8988T (cell line): ENCODE data around the gene CYP27C1.

Experiments used
- DNase-seq: peaks from one replicate; pipeline ENCODE4 v3.0.0; 2011

Gene CYP27C1

GRCh38 chr2:127191331-127192219, 28.5 kb downstream of the CYP27C1 start:
- no peak for DNase-seq

DNA sequence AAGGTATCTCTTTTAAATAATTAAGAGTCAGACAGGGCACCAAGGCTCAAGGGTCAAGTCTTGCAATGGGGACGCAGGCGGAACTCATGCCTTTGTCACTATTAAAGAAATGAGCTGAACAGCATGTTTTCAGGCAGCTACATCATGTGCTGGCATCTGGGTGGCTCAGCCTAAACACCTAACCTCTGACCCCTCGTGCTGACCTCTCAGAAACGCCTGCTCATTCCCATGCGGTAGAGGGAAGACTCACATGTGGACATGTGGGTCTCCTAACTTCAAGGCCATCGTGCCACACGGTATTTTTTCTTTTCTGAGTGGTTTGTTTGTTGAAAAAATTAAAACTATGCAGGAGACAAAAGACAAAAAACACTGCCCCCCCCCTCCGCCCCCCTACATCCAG, 31.3 kb downstream of the CYP27C1 start:
- no peak for DNase-seq

DNA sequence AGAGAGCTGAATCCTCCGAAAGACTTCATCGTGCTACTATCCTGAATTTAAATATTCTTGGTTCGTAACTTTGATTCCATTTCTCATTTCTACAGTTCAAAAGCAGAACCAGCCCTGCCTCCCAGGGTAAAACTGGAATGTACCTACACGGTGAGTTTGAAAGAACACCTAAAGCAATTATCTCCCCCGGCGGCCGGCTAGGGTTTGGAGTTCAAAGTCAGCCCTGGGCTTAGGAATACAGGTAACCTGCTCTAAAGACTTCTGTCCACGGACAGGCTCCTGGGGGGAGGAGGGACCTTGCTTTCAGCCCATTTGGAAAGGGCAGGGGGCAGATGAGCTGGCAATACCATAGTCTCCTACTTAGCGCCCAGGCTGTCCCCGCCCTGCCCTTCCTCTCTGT, 32.3 kb downstream of the CYP27C1 start:
- no peak for DNase-seq

- no peak for DNase-seq
Measured at GRCh38 chr2:127187081-127187775, 32.9 kb downstream of the CYP27C1 start.

GRCh38 chr2:127185705-127186104, 34.4 kb downstream of the CYP27C1 start:
- no peak for DNase-seq

- no peak for DNase-seq
Measured at GRCh38 chr2:127185093-127185492, 35.0 kb downstream of the CYP27C1 start.

- no peak for DNase-seq
Measured at GRCh38 chr2:127183771-127184170, 36.3 kb downstream of the CYP27C1 start.

DNA sequence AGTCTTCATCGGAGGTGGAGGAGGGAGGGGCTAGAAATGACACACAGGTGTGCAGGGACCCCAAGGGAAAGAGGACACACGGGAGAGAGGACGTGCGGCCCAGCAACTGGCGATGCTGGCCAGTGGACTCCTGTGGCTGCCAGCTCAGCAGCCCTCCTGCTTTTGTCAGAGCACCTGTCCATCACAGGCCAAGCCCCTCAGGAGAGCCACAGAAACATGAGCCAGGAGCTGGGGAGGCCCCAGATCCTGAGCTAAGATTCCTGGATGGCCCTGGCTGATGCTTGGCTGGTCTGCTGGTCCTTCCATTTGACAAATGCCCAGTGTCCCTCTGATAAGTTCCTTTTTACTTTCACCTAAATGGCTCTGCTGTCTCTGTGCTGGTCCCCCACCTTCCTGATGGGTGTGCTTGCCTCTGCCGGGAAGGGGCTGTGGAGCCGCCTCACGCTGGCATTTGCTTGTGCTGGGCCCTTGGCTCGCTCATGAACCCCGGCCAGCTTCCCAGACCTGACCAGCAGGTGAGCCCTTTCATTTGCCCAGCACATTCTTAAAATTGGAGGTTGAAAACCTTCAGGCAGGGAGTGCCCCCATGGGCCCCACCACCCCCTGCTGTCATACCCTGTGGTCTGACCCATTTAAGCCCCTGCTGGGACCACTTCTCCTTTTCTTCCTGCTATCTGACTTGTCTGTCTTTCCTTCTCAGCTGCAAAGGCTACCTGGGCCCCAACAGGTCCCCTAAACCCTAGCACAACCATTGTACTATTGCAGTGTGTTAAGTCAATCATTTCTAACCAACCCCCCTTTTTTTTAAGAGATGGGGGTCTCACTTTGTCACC, 37.3 kb downstream of the CYP27C1 start:
- no peak for DNase-seq

DNA sequence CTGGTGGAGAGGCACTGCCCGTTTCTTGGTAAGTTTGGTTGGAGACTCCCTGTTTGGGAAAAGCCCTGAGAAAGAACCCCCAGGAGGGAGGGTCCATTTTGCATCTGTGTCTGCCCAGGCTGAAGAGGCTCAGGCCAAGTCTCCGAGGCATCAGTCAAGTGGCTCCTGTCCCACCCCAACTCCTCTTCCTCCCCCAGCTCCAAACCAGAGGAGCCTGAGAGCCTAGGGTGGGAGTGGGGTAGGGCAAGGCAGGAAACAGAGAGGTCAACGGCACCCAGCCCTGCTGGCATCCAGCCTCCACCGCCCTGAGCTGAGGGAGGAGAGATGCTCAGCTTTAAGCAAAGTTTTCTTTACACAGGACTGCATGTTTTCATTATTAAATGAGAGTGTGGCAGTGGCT, 38.2 kb downstream of the CYP27C1 start:
- no peak for DNase-seq

DNA sequence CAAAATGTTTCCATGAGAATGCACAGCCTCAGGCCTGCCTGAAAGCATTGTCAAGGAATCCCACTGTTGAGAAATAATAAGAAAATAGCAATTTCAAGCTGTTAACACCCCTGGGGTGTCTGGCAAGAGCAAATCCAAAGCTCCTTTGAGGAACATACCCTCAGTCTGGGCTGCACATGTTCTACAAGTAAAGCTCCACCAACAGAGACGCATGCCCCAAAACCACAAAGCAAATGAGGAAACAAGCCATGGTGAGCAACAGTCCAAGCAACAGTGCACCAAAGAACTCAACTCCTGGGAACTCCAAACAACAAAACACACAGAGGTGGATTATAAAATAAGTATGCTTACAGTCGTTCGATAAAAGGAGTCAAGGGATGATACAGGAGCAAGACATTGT, 40.3 kb downstream of the CYP27C1 start:
- DNase-seq = no peak

DNA sequence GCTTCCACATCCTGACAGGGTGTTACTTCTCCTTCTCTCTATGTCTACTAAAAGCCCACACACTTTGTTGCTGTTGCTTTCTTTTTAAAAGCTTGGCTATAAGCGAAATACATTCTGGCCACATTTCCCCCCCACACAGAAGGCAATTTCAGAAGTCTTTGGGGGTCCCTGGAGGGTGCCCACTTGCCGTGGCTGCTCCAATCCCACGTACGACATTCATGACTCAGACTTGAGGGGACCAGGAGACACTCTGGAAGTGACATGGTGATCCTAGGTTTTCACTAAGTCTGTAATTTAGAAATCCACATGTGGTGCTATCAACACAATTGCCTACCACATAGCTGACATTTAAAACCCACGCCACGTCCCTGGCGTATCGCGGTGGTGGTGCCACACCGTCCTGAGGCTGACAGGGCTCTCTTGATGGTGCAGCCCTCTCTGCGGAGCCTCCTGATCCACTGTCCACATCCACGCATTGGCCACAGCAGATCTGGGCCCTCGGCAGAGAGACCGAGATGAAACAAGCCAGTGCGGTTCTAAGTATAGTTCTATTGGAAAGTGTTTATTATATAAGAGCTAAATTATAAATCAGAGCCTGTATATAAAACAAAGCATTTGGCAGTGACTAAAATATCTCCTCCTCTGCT, 42.4 kb downstream of the CYP27C1 start:
- DNase-seq = no peak

- DNase-seq = no peak
Measured at GRCh38 chr2:127176371-127177311, 43.5 kb downstream of the CYP27C1 start.

- DNase-seq = no peak
Measured at GRCh38 chr2:127175751-127176354, 44.2 kb downstream of the CYP27C1 start.

GRCh38 chr2:127175041-127175721, 44.9 kb downstream of the CYP27C1 start:
- no peak for DNase-seq

DNA sequence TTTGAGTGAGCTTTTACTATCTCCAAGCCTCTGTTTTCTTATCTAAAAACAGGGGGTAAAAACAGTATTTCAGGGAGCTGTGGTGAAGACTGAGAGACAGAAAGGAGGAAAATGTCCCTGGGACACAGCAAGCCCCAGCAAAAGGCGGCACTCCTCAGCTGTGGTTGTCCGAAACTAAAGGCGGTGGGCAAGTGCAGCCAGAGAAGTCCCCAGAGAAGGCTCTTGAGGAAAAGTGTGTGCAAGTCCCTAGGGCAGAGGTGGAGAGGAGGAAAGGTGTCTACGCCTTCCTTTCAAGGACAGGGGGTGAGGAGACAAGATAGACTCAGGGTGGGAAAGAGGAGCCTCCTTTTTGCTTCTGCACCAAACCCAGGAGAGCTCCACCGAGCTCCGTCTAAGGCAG, 45.5 kb downstream of the CYP27C1 start:
- no peak for DNase-seq

- peak; percentile 56 for DNase-seq
Measured at GRCh38 chr2:127174136-127174535, 46.0 kb downstream of the CYP27C1 start.

GRCh38 chr2:127173057-127173456, 47.0 kb downstream of the CYP27C1 start:
- no peak for DNase-seq

DNA sequence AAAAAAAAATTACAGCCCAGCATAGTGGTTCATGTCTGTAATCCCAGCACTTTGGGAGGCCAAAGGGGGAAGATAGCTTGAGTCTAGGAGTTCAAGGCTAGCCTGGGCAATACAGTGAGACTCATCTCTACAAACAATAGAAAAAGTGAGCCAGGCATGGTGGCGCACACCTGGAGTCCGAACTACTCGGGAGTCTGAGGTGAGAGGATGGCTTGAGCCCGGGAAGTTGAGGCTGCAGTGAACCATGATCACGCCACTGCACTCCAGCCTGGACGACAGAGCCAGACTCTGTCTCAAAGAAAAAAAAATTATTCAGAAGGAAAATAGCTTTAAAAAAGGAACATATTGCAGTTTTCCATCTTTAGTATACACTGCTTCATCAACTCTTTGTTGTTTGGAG, 47.8 kb downstream of the CYP27C1 start:
- DNase-seq = no peak

DNA sequence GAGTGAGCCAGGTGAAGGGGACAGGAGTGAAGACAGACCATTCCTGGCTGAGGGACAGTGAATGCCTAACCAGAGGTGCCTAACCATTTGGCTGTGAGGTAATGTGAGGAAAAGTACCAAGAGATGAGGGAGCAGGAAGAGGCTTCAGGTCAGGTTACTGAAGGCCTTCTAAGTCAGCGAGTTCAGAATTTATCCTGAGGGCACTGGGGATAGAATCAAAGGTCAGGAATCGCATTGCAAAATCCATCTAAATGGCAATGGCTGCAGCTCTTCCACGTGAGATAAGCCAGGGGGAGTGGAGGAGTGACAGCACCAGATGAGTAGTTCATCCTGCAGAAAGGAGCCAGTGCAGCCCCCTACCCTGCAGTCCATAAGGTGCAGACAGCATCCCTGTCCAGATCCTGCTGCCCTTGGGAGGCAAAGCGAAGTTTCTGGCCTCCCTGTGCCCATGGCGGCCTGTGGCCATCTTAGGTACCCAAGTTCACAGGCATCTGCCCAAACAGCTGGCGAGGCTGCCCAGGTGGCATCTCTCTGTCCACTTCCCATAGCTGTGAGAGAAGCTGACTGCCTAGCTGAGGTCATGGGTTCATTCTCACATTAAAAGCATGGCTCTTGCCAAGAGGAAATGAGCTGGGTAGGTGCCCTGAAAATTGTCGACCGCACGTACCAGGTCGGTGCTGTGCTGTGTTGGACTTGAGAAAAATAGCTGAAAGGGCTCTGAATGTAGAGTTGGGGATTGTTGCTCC, 49.5 kb downstream of the CYP27C1 start:
- no peak for DNase-seq

- no peak for DNase-seq
Measured at GRCh38 chr2:127170021-127170420, 50.1 kb downstream of the CYP27C1 start.
